Activated naive CD8-positive, alpha-beta T cell treated with anti-CD3 and anti-CD28 coated beads for 36 hours (primary cell): ENCODE measurements around the gene SPAG17. TPM values are rescaled to one million over a fixed set of nuclear protein-coding genes. Genes with fewer than 3 reads are reported as not detected.

Source experiments
- DNase-seq: peaks from one replicate; pipeline ENCODE4 v3.0.0; 2021
- H3K27ac Mint-ChIP-seq: one replicate; pipeline ENCODE4 v1.8.0; 2022; ENCODE audit warnings: mild to moderate bottlenecking, moderate library complexity, mixed read lengths
- H3K27me3 Mint-ChIP-seq: one replicate; pipeline ENCODE4 v1.8.0; 2022; ENCODE audit warnings: mild to moderate bottlenecking, mixed read lengths
- H3K36me3 Mint-ChIP-seq: one replicate; pipeline ENCODE4 v1.8.0; 2021; ENCODE audit warnings: mild to moderate bottlenecking, mixed read lengths
- H3K4me1 Mint-ChIP-seq: one replicate; pipeline ENCODE4 v1.8.0; 2021; ENCODE audit warnings: mixed read lengths
- H3K4me3 Mint-ChIP-seq: one replicate; pipeline ENCODE4 v1.8.0; 2022; ENCODE audit warnings: mild to moderate bottlenecking, moderate library complexity, mixed read lengths
- H3K9me3 Mint-ChIP-seq: one replicate; pipeline ENCODE4 v1.8.0; 2022; ENCODE audit warnings: mixed read lengths
- total RNA-seq, 2 experiments: library from RNA; stranded (reverse); gene quantifications; one replicate each; pipeline ENCODE4 v1.2.3, GENCODE V29; 2021

Gene SPAG17
- total RNA-seq, 2 experiments from 2014 or later: not detected

- no peaks in the 10 kb centered on the region for H3K9me3 Mint-ChIP-seq
- no peaks in the 10 kb centered on the region for H3K36me3 Mint-ChIP-seq
- no peak for DNase-seq
- H3K4me3 Mint-ChIP-seq: no peak overlapping the region
- H3K27me3 Mint-ChIP-seq: peaks cover 4% of the 10 kb centered on the region
- H3K4me1 Mint-ChIP-seq: no peaks in the 10 kb centered on the region
- H3K27ac Mint-ChIP-seq: no peak overlapping the region
These were observed 94.9 kb downstream of the SPAG17 start for GRCh38 chr1:118090130-118090529.

DNA sequence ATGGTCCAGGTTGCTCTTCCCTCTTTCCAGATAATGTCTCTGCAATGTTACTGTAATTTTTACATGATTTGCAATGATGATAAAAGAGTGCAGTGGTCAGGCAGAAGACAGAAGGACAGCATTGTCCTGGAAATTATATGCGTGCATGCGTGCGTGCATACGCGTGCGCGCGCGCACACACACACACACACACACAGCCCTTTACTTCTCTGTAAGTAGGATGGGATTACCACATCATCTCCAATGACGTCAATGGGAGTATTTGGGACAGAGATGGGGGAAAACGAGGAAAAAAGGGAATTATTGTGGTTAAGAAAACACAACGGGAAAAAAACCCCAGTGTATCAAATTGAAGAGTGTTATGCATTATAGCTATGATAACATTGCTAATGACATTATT, 99.7 kb downstream of the SPAG17 start:
- H3K4me1 Mint-ChIP-seq: peaks cover 4% of the 10 kb centered on the region
- no peak for DNase-seq
- H3K27me3 Mint-ChIP-seq: peaks cover 12% of the 10 kb centered on the region
- no peaks in the 10 kb centered on the region for H3K9me3 Mint-ChIP-seq
- no peaks in the 10 kb centered on the region for H3K36me3 Mint-ChIP-seq
- no peak overlapping the region for H3K27ac Mint-ChIP-seq
- no peak overlapping the region for H3K4me3 Mint-ChIP-seq

- no peaks in the 10 kb centered on the region for H3K36me3 Mint-ChIP-seq
- no peak overlapping the region for H3K4me3 Mint-ChIP-seq
These were observed 100.6 kb downstream of the SPAG17 start for GRCh38 chr1:118084400-118084799.

GRCh38 chr1:118082984-118083383, 102.0 kb downstream of the SPAG17 start:
- Mint-ChIP-seq H3K27ac (no peak overlapping the region), H3K4me1 (peaks cover 4% of the 10 kb centered on the region), H3K27me3 (peaks cover 8% of the 10 kb centered on the region), H3K4me3 (no peak overlapping the region), H3K36me3 (no peaks in the 10 kb centered on the region), H3K9me3 (no peaks in the 10 kb centered on the region)
- no peak for DNase-seq

More at GRCh38 chr1:118084400-118084799, 100.6 kb downstream of the SPAG17 start:
- no peak for DNase-seq
- Mint-ChIP-seq H3K9me3 (no peaks in the 10 kb centered on the region), H3K27me3 (peaks cover 12% of the 10 kb centered on the region), H3K4me1 (peaks cover 4% of the 10 kb centered on the region), H3K27ac (no peak overlapping the region)

- Mint-ChIP-seq H3K4me1 (peaks cover 4% of the 10 kb centered on the region), H3K4me3 (no peak overlapping the region), H3K27ac (no peak overlapping the region), H3K9me3 (no peaks in the 10 kb centered on the region), H3K36me3 (no peaks in the 10 kb centered on the region), H3K27me3 (peaks cover 8% of the 10 kb centered on the region)
- no peak for DNase-seq
These were observed 103.6 kb downstream of the SPAG17 start for GRCh38 chr1:118081387-118081786.

DNA sequence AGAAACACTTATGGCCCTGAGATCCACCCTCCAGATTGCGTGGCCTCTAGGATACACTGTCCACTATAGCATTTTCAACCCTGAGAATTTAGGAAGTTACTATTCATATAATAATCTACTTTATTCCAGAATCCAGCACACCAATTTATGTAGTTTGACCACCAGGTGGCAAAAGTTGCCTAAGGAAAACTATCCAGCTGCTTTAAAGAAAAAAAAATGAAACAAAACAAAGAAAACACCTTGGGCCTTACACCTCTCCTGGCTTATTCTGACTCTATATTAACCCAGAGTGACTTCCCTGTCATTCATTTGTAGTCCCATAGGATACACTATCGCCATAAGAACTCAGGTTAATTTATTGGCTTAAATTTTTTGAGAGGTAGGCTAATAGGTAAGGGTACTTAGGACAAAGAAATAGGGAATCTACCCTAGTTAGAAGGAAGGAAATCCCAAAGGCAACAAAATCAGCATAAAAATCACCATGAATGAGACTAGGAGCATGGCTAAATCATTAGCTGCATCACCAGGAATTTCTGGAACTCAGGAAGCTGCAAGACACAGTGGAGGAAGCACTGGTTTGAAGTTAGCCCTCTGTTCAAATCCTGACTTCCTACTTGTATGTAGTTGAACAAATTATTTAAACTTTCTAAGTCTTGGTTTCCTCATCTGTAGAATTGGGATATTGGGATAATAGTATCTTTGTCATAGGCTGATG, 107.5 kb downstream of the SPAG17 start:
- peaks cover 4% of the 10 kb centered on the region for H3K4me1 Mint-ChIP-seq
- no peak overlapping the region for H3K27ac Mint-ChIP-seq
- no peaks in the 10 kb centered on the region for H3K36me3 Mint-ChIP-seq
- H3K9me3 Mint-ChIP-seq: no peaks in the 10 kb centered on the region
- H3K27me3 Mint-ChIP-seq: peaks cover 4% of the 10 kb centered on the region
- H3K4me3 Mint-ChIP-seq: no peak overlapping the region
- no peak for DNase-seq

DNA sequence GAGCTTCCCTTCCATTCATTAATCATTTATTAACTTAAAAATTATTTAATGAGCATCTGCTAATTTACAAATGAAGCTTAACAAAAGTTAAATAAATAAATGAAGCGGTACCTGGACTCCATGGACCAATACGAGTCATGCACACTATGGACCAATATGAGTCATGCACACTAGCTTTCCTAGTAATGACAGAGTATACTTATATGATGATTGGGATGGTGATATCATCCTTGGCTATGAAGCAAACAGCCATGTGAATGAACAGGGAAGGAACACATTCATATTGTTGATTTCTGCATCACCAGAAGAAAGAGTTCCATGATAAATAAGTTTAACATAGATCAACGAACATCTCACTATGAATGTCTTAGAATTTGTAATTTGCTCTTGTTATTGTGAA, 109.9 kb downstream of the SPAG17 start:
- Mint-ChIP-seq H3K36me3 (no peaks in the 10 kb centered on the region), H3K9me3 (no peaks in the 10 kb centered on the region), H3K4me3 (no peak overlapping the region), H3K4me1 (no peaks in the 10 kb centered on the region), H3K27me3 (no peaks in the 10 kb centered on the region), H3K27ac (no peak overlapping the region)
- no peak for DNase-seq

DNA sequence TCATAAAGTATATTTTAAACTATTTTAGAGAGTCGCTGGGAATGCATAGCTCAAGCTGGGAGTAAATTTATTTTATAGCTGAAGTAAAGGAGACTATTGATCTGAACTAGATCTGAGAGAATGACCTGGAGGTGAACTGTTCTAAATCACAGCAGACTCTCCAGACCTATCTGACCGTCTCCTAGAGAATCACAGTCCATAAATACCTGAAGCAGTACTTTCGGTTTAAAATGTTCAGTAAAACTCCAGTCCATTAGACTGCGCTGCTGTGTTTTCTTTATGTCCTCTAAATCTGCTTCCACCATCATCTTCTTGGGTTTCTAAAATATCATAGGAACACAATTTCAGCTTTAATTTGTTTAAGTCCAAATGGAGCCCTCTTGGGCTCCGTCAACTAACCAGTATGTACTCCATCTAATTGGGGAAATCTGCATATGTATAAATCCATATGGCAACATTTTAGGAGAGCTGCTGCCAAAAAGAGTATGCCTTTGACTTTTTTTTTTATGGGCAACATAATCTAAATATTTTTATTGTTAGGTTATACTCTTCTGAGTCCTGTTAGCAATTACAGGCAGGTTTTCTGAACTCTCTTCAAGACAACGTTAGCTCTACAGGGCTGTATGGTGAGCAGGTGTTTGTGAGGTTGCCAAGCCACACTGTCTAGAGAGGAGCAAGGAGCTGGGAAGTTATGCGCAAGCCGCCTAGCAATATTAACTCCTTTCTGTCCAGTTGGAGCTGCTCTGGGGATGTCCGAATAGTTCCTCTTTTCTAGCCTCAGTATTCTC, 111.2 kb downstream of the SPAG17 start:
- H3K4me1 Mint-ChIP-seq: no peaks in the 10 kb centered on the region
- DNase-seq: no peak
- H3K4me3 Mint-ChIP-seq: no peak overlapping the region
- no peaks in the 10 kb centered on the region for H3K36me3 Mint-ChIP-seq
- no peaks in the 10 kb centered on the region for H3K9me3 Mint-ChIP-seq
- no peaks in the 10 kb centered on the region for H3K27me3 Mint-ChIP-seq
- H3K27ac Mint-ChIP-seq: no peak overlapping the region

GRCh38 chr1:118049981-118050380, 135.0 kb downstream of the SPAG17 start:
- no peak overlapping the region for H3K4me3 Mint-ChIP-seq
- H3K36me3 Mint-ChIP-seq: no peaks in the 10 kb centered on the region
- H3K27me3 Mint-ChIP-seq: peaks cover 16% of the 10 kb centered on the region
- no peaks in the 10 kb centered on the region for H3K9me3 Mint-ChIP-seq
- H3K27ac Mint-ChIP-seq: no peak overlapping the region
- H3K4me1 Mint-ChIP-seq: no peaks in the 10 kb centered on the region
- no peak for DNase-seq

DNA sequence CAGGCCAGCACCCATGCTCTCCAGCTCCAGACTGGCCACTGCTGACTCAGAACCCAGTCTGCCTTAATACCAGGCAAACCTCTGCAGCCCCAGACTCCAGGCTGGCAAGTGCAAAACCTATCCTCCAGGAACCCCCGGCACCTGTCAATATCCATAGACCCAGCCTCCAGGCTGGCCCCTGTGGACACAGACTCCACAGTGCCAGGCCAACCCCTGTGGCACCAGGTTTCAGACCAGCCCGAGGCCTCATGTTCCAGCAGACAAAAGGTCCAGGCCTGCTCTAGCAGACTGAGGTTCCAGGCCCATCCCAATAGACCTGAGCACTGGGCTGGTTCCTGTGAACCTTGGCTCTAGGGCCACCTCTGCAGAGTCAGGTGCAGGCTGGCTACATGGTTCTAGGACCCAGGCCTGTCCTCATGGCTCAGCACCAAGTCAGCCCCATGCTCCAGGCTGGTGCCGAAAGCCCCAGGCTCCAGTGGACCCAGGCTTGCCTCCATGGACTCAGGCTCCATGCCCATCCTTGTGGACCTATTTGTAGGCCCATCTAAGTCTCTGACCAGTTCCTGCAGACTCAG, 137.3 kb downstream of the SPAG17 start:
- Mint-ChIP-seq H3K27me3 (peaks cover 16% of the 10 kb centered on the region), H3K9me3 (no peaks in the 10 kb centered on the region), H3K36me3 (no peaks in the 10 kb centered on the region), H3K4me3 (no peak overlapping the region), H3K27ac (no peak overlapping the region), H3K4me1 (no peaks in the 10 kb centered on the region)
- no peak for DNase-seq

- H3K4me1 Mint-ChIP-seq: no peaks in the 10 kb centered on the region
- DNase-seq: no peak
- H3K27me3 Mint-ChIP-seq: peaks cover 16% of the 10 kb centered on the region
- no peaks in the 10 kb centered on the region for H3K9me3 Mint-ChIP-seq
- no peak overlapping the region for H3K27ac Mint-ChIP-seq
- H3K4me3 Mint-ChIP-seq: no peak overlapping the region
- no peaks in the 10 kb centered on the region for H3K36me3 Mint-ChIP-seq
These were observed 137.9 kb downstream of the SPAG17 start for GRCh38 chr1:118047006-118047649.

DNA sequence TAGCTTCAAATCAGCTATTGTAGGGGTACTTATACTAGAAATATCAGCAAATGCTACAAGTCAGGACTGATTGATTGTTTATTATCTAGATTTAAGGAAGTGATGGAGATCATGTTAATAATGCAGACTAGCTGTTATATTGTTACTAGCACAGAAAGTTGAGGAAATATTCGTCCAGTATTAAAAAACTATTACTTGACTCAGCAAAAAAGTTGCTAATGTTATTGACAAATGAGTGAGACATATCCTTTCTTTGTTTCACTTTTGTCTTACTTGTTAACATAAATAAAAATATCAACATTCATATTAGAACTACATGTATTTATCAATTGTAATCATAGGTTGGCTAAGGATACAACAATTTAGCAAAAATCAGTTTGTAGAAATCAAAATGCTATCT, 141.4 kb downstream of the SPAG17 start:
- H3K27me3 Mint-ChIP-seq: peaks cover 9% of the 10 kb centered on the region
- no peaks in the 10 kb centered on the region for H3K9me3 Mint-ChIP-seq
- no peak overlapping the region for H3K4me3 Mint-ChIP-seq
- no peaks in the 10 kb centered on the region for H3K36me3 Mint-ChIP-seq
- DNase-seq: no peak
- H3K4me1 Mint-ChIP-seq: no peaks in the 10 kb centered on the region
- H3K27ac Mint-ChIP-seq: no peak overlapping the region

DNA sequence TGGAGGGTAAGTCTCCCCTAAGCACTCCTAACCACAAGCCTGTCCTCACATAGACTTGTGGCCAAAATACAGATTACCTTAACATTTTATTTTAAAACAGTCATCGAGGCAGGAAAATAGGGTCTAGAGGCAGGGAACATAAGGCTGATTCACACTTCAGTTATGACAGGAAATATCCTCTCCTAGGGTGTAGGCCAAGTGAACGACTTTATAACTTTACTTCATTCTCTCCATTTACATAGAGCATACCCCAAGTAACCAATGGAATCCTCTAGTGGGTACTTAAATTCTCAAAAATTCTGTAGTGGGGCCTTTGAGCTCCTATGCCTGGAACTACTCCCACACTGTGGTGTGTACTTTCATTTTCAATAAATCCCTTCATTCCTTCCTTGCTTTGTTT, 142.5 kb downstream of the SPAG17 start:
- H3K27me3 Mint-ChIP-seq: peaks cover 15% of the 10 kb centered on the region
- DNase-seq: no peak
- no peaks in the 10 kb centered on the region for H3K9me3 Mint-ChIP-seq
- H3K36me3 Mint-ChIP-seq: no peaks in the 10 kb centered on the region
- H3K27ac Mint-ChIP-seq: no peak overlapping the region
- H3K4me1 Mint-ChIP-seq: no peaks in the 10 kb centered on the region
- no peak overlapping the region for H3K4me3 Mint-ChIP-seq

DNA sequence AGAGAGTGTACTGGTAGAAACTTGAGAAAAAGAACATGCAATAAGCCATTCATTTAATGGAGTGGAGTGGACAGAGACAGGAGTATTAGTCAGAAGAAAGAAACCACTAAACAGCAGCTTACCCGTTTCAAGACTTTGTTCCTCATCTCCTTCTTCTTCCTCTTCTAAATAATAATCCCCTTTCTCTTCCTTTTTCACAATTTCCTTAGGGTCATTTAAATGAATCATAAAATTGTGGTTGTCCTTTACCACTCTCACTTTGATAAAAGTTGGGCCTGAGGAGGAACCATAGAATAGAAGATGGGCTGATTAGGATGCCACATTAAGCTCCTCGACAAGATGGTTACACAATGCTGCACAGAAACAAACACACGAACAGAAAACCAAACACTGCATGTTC, 145.9 kb downstream of the SPAG17 start:
- no peak for DNase-seq
- Mint-ChIP-seq H3K4me1 (no peaks in the 10 kb centered on the region), H3K9me3 (no peaks in the 10 kb centered on the region), H3K27ac (no peak overlapping the region), H3K27me3 (peaks cover 13% of the 10 kb centered on the region), H3K36me3 (no peaks in the 10 kb centered on the region), H3K4me3 (no peak overlapping the region)

DNA sequence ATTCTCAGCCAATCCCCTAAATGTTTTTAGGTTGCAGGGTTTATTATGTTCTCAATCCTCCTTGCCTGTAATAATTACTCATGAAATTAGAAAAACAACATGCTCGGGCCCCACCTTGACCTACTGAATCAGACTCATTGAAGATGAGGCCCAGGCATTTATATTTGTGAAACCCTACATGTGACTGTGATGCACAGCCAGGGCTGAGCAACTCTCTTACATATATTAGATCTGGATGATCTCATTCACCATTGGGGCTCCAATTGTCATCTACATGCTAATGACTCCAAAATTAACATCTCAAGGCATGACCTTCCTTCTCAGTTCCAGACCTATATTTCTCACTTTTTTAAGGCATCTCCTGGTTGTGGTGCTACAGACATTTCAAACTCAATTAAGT, 152.1 kb downstream of the SPAG17 start:
- Mint-ChIP-seq H3K9me3 (peaks cover 2% of the 10 kb centered on the region), H3K4me3 (no peak overlapping the region), H3K36me3 (no peaks in the 10 kb centered on the region), H3K4me1 (no peaks in the 10 kb centered on the region), H3K27me3 (peaks cover 17% of the 10 kb centered on the region), H3K27ac (no peak overlapping the region)
- no peak for DNase-seq
